ACHN (cell line): Measurements from ENCODE around the gene UBE2L3.

Experiments used
- DNase-seq: peaks from one replicate; pipeline ENCODE4 v3.0.0-alpha.2; 2015
- in situ Hi-C: cut with HindIII; loops from 2 replicates; pipeline ENCODE4 v1.10.0; 2017; ENCODE audit warnings: low sequenced_read_pairs, low pct_ligation_motif_present, low pct_unique_long_range_greater_than_20kb

UBE2L3 gene

GRCh38 chr22:21622919-21623647, 55.6 kb downstream of the UBE2L3 start:
- DNase-seq, result no peak
- in situ Hi-C loops, result no loop called here

- DNase-seq, result no peak
- in situ Hi-C loops, result no loop called here
These were observed 56.1 kb downstream of the UBE2L3 start for GRCh38 chr22:21623648-21623970.

GRCh38 chr22:21624120-21624879, 56.8 kb downstream of the UBE2L3 start:
- in situ Hi-C loops, result no loop called here
- peak; percentile 34 for DNase-seq

GRCh38 chr22:21624880-21625791, 57.6 kb downstream of the UBE2L3 start:
- no peak for DNase-seq
- in situ Hi-C loops, result no loop called here

GRCh38 chr22:21626073-21626734, 58.7 kb downstream of the UBE2L3 start:
- no peak for DNase-seq
- in situ Hi-C loops, result no loop called here

GRCh38 chr22:21626735-21627469, 59.4 kb downstream of the UBE2L3 start:
- in situ Hi-C loops, result no loop called here
- DNase-seq, result no peak

- no peak for DNase-seq
- in situ Hi-C loops, result no loop called here
These were observed 61.1 kb downstream of the UBE2L3 start for GRCh38 chr22:21628386-21629254.

GRCh38 chr22:21629255-21630149, 62.0 kb downstream of the UBE2L3 start, which contains the start of gene YDJC:
Gene YDJC (minus strand): TSS chr22:21630022. CDS start chr22:21630014, 8 bp downstream.
- in situ Hi-C loops, result no loop called here
- peak; percentile 90 for DNase-seq

GRCh38 chr22:21631025-21631424, 63.5 kb downstream of the UBE2L3 start:
- no peak for DNase-seq
- in situ Hi-C loops, result no loop called here

DNA sequence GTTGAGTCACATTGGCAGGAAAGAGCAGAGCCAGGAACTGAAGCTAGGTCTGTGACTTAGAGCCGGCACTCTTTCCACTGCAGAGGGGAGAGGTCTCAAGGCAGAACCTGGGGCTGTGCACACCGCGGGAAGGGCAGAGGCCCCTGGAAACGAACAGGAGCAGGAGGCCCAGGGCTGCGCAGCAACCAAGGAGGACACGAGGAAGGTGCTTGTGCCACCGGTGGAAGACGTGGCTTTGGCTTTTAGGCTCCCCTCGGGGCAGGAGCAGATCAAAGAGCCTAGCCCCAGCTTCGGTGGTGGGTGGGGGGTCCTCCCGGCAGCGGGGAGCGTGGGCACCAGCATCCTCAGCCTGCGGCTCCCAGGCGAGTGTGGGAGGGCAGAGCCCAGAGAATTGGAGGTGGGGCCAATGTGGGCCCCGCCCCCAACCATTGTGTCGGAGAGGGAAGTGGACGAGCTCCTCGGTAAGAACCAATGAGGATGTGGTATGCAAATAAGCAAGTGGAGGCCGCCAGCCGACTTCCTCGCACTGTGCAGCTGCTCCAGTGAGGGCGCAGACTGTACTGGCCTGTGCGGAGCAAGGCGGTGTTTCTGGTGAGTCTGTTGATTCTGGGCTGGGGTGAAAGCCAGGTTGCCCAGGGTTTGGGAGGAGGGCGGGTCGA, 64.9 kb downstream of the UBE2L3 start, which contains the start of gene CCDC116:
Gene CCDC116 (plus strand): TSS at position 524 of the 659 bp plus-strand sequence. CDS start 422 bp downstream, outside the sequence.
- DNase-seq, result no peak
- in situ Hi-C loops, result no loop called here

- DNase-seq, result no peak
These were observed 65.4 kb downstream of the UBE2L3 start for GRCh38 chr22:21632931-21633330.

DNA sequence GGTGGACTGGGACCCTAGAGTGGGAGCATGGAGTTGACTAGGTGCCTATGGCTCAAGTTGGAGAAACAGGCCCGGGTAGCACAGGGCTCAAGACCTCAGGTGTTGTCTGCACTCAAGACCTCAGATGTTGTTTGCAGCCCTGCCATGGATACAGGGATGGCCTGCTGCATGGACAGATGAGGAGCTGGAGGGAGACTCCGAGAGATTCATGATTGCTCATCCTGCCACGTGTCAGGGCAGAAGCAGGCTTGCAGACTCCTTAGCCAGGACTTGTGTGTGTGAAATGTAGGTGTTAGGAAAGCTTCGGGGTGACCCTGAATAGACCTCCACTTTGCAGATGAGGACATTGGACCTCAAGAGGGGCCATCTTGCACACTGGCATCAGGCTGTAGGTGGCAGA, 66.0 kb downstream of the UBE2L3 start:
- no peak for DNase-seq
- in situ Hi-C loops, result no loop called here

More at GRCh38 chr22:21632931-21633330, 65.4 kb downstream of the UBE2L3 start:
- in situ Hi-C loops, result no loop called here

DNA sequence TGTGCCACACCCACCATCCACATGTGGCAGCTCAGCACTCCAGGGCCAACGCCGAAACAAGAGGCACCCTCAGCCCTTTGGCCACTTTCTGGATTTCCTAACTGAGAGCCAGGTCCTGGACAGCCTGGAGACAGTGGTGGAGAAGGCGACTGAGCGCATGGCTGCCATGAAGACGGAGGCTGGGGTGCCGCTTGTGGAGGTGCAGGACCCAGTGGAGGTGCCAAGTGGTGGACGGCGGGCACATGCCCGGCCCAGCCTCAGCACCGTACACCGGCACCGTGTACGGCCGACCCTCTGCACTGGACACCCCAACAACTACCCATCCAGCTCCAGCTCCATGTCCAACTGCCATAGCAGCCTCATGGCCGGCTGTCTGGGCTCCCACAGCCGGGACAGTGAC, 66.6 kb downstream of the UBE2L3 start:
- no peak for DNase-seq
- in situ Hi-C loops, result no loop called here

- in situ Hi-C loops, result no loop called here
- no peak for DNase-seq
These were observed 67.3 kb downstream of the UBE2L3 start for GRCh38 chr22:21634844-21635243.

- in situ Hi-C loops, result no loop called here
- no peak for DNase-seq
These were observed 68.4 kb downstream of the UBE2L3 start for GRCh38 chr22:21635771-21636510.
